IPS-NIHi7 (cell line): ENCODE results near the gene CACNA1C.
A peak's percentile ranks its signal among the peaks of the same experiment; 100 is the strongest.

Experiments used
- DNase-seq: peaks from one replicate; pipeline ENCODE4 v3.0.0; 2012; ENCODE audit warnings: mixed read lengths; ENCODE audit errors: extremely low spot score

The CACNA1C gene

GRCh38 chr12:2664721-2665577 lies 612.2 kb downstream of the CACNA1C start:
- no peak for DNase-seq

- DNase-seq: no peak
Observed at GRCh38 chr12:2666411-2666810, 613.6 kb downstream of the CACNA1C start.

DNA sequence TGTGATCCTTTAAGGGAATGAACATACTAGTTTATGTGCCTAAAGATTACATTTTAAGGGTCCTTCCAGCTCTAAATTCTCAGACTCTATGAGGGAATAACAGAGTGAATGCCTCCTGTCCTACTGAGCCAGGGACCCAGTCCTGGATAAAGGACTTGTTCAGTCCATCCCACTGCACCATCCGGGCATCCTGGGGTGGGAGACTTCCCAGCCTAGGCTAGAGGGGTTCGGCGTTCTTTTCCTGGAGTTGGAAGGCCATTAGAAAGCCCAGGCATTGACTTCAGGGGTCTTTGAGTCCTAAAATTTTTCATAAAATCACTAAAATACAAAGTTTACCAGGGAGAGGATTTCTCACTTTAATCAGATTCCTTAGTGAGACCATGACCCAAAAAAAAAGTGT lies 614.1 kb downstream of the CACNA1C start:
- DNase-seq: no peak

DNA sequence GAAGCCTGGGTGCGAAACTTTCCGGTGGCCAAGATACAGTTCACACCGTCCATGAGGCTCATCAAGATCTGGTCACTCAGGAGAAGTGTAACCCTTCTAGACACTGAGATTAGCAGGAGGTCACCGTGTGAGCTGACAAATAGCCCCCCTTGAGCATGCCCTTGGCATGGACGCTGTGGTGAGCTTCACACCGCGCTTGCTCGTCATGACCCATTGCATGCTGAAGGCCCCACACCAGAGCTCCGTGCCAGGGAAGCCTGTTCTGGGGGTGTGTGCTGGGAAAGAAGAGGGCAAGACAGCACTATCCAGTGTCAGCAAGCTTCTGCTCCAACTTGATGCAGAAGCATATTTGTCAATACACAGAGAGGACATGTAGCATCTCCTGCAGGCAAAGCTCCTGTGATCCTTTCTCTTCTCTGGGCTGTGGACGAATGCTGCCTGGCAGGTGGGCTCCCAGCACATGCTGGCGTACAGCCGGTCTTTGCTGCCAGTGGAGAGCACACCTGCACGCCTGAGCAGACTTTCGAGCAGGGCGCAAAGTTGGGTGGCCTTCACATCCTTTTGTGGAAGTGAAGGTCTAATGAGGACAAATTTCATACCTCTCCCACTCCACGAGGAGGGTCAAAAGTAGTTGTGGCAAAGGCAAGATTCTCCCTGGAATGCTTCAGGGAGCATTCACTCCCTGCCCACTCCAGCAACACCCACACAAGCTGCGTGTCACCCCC lies 615.1 kb downstream of the CACNA1C start:
- DNase-seq: no peak

DNA sequence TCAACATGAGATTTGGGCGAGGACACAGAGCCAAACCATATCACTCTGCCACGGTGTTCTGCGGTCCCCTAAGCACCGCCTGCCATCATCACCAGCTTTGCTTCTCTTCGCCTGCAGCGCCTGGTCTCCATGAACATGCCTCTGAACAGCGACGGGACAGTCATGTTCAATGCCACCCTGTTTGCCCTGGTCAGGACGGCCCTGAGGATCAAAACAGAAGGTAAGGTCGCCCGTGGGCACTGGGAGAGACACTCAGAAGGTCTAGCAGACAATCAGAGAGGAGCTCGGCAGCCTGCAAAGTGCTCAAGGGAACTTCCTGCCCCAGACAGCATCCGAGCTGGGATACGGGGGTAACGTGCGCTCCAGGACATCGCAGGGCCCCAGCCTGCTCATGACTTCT lies 616.0 kb downstream of the CACNA1C start:
- no peak for DNase-seq

GRCh38 chr12:2669560-2669959 lies 616.8 kb downstream of the CACNA1C start:
- DNase-seq: no peak

- DNase-seq: no peak
Observed at GRCh38 chr12:2672863-2673262, 620.1 kb downstream of the CACNA1C start.

GRCh38 chr12:2673966-2674810 lies 621.4 kb downstream of the CACNA1C start:
- DNase-seq: peak; percentile 59

DNA sequence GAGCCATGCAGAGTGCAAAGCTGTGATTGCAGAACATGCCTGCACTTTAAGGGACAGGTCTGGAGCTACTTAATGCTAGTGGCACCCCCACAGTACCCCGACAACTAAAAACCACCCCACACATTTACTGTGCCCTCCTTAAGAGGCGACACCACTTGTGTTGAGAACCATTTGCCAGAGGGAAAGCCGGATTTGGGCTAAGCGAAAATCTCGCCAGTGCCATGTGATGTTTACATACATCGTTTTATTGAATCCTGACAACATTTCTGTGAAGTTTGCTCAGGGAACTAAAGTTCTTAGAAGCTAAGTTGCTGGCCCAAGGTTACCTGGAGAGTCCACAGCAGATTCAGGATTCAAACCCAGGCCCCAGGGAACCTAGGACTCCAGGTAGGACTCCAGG lies 623.0 kb downstream of the CACNA1C start:
- no peak for DNase-seq

DNA sequence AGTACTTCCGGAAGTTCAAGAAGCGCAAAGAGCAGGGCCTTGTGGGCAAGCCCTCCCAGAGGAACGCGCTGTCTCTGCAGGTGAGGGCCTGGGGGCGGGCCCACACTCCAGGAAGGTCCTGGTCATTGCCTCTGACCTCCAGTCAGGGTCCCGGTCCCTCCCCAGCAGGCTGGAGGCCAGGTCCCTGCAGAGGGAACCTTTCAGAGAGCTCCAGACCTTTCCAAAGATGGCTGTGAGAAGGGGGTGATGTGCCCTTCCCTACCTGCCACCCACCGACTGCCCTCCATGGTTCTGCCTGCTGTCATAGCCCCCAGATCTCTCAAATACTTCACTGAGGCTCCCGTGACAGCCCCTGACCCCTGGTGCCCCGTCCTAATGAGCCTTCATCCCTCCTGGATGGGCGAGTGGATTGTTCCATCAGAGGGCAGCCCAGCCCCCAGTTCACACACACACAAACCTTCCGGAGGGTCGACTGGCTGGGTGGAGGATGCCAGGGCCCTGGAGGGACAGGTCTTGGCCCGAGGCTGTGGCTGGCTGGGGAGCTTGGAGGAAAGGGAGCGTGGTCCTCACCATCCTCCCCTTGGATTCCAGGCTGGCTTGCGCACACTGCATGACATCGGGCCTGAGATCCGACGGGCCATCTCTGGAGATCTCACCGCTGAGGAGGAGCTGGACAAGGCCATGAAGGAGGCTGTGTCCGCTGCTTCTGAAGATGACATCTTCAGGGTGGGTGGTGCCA lies 624.5 kb downstream of the CACNA1C start:
- DNase-seq: no peak

DNA sequence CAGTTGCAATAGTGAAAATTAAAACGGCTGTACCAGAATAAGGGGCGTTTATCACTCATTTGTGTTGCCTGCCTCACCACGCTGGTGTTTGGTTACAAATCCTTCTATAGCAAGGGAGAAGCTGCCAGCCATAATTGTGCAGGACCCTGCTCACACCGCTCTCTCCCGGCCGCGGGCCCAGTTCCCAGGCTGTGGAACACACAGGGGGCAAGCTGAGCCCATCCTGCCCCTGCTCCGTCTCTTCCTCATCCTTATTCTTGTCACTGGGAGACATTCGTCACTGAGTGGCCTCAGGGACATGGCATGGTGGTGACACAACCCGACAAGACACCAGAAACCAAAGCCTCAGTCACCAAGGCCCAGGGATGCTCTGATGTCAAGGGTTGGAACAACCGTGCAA lies 625.6 kb downstream of the CACNA1C start:
- DNase-seq: no peak

DNA sequence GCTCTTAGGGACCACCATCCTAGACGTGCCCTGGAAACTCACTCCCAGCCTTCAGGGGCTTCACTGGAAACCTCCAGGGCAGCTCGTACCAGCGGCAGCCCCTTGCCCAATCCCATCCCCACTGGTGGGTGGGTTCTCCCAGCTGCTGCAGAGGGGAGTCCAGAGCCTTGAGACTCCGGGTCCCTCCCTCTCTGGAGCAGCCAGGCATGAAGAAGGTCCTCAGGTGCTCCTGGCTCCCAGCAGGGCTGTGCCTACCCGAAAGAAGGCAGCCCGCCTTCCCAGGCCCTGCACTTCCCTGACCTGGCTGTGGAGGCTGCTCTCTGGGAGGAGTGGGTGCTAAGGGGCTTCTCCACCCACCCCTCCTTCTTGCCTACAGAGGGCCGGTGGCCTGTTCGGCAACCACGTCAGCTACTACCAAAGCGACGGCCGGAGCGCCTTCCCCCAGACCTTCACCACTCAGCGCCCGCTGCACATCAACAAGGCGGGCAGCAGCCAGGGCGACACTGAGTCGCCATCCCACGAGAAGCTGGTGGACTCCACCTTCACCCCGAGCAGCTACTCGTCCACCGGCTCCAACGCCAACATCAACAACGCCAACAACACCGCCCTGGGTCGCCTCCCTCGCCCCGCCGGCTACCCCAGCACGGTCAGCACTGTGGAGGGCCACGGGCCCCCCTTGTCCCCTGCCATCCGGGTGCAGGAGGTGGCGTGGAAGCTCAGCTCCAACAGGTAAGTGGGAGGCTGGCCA lies 626.5 kb downstream of the CACNA1C start:
- DNase-seq: no peak

GRCh38 chr12:2679816-2680675 lies 627.3 kb downstream of the CACNA1C start:
- no peak for DNase-seq

GRCh38 chr12:2680676-2681039 lies 627.9 kb downstream of the CACNA1C start:
- no peak for DNase-seq

- DNase-seq: no peak
Observed at GRCh38 chr12:2681450-2682205, 628.8 kb downstream of the CACNA1C start.

- peak; percentile 66 for DNase-seq
Observed at GRCh38 chr12:2682296-2683251, 629.8 kb downstream of the CACNA1C start.

- no peak for DNase-seq
Observed at GRCh38 chr12:2683283-2684025, 630.7 kb downstream of the CACNA1C start.
